Mammary epithelial cell (primary cell): Measurements from ENCODE around the gene HMGB3.

Experiments used
- EZH2 ChIP-seq: IDR thresholded peaks from 2 replicates; pipeline ENCODE4 v1.6.1; 2012; ENCODE audit warnings: low read length, inconsistent platforms, borderline replicate concordance
- TF ChIP-seq, protein P1 (sequence below), 2 donors: IDR thresholded peaks in 1 of 2; conservative IDR thresholded peaks in 1 of 2; 2 replicates each; pipeline ENCODE4 v1.5.1; 2011 to 2012; ENCODE audit warnings: inconsistent platforms in 2 of 2, low read length in 2 of 2, mild to moderate bottlenecking in 2 of 2, control low read depth in 1 of 2, low read depth in 1 of 2; ENCODE audit not compliant: insufficient read depth in 1 of 2; ENCODE audit errors: extremely low read depth in 1 of 2

DNA sequence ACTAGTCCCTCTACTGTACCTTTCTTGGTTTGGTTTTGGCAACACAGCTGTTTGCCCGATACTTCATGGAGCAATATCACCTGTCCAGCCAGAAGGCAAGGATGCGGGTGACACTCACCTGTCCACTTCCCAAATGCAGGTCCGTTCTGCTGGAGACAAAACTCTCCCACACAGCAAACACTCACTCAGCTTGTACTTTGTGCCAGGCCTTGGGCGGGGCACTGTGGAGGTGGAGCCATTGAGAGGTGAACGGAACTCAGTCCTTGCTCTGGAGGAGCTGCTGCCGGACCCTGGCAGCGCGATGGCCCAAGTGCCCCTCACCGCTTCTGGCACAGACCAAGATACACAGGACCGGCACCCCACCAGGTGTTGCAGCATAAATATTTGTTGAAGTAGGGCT is 15.3 kb upstream of the HMGB3 start:
- TF ChIP-seq, protein P1, sequence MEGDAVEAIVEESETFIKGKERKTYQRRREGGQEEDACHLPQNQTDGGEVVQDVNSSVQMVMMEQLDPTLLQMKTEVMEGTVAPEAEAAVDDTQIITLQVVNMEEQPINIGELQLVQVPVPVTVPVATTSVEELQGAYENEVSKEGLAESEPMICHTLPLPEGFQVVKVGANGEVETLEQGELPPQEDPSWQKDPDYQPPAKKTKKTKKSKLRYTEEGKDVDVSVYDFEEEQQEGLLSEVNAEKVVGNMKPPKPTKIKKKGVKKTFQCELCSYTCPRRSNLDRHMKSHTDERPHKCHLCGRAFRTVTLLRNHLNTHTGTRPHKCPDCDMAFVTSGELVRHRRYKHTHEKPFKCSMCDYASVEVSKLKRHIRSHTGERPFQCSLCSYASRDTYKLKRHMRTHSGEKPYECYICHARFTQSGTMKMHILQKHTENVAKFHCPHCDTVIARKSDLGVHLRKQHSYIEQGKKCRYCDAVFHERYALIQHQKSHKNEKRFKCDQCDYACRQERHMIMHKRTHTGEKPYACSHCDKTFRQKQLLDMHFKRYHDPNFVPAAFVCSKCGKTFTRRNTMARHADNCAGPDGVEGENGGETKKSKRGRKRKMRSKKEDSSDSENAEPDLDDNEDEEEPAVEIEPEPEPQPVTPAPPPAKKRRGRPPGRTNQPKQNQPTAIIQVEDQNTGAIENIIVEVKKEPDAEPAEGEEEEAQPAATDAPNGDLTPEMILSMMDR (conservative IDR thresholded peaks at IDR 0.05 in 1 of 2, IDR thresholded peaks at IDR 0.05 in 1 of 2; ENCODE audit: extremely low read depth in 1 of 2, insufficient read depth in 1 of 2, low read depth in 1 of 2, low read length in 2 of 2): no peak
- TF ChIP-seq EZH2: no peak
